HCT116 (cell line): ENCODE measurements around the gene DUS4L. TPM values are rescaled to one million over a fixed set of nuclear protein-coding genes. Genes with fewer than 3 reads are reported as not detected.

Experiments
- ATAC-seq: fragments of 200-7000 bp; cut with Tn5 transposase; 2 replicates; pipeline ENCODE4 v1.9.1; 2020; ENCODE audit warnings: mild to moderate bottlenecking, moderate library complexity
- BruUV-seq: library from RNA; stranded (reverse); fragments of 400-500 nt; replicated peaks from 2 replicates; lab custom pipeline; 2021; lab: Mats Ljungman, UMichigan
- CTCF ChIA-PET: fragments of 300-600 bp; sonication (Branson Sonifier 250); formaldehyde crosslinking; loops from one replicate; lab custom pipeline; 2021; ENCODE audit warnings: antibody characterized with exemption; lab: Charles Lee
- POLR2A ChIA-PET: fragments of 300-600, 350-600 bp; sonication (Branson Sonifier 250); formaldehyde crosslinking; loops from one replicate; lab custom pipeline; 2021; ENCODE audit warnings: antibody characterized with exemption; lab: Charles Lee
- RAD21 ChIA-PET, 2 experiments: fragments of 300-600 bp; sonication (Branson Sonifier 250); formaldehyde crosslinking; loops; one replicate each; lab custom pipeline; 2023; ENCODE audit warnings: low total read pairs in 2 of 2; ENCODE audit not compliant: uncharacterized antibody in 2 of 2, unreplicated experiment in 2 of 2, low non-redundant PET in 1 of 2; lab: Charles Lee
- DNase-seq: peaks from one replicate; pipeline ENCODE4 v3.0.0-alpha.2; 2010; ENCODE audit warnings: low read depth, low spot score
- H2AFZ ChIP-seq: fragments of 200-600 bp; shearing (Covaris generic), sonication (generic); 2 replicates; pipeline ENCODE4 v1.6.1; 2017; ENCODE audit warnings: low read depth, mixed run types, mixed read lengths, antibody characterized with exemption, low read length; ENCODE audit not compliant: poor library complexity, severe bottlenecking
- H3K27ac ChIP-seq: 2 replicates; pipeline ENCODE4 v1.5.1; 2012; ENCODE audit warnings: low read depth, low read length
- H3K27me3 ChIP-seq: fragments of 200-600 bp; sonication (generic); 2 replicates; pipeline ENCODE4 v1.6.1; 2016; ENCODE audit warnings: mixed run types, low read length, mixed read lengths; ENCODE audit not compliant: insufficient read depth
- H3K36me3 ChIP-seq, 2 experiments: fragments of 200-500 bp in 1 of 2; fragments of 200-600 bp in 1 of 2; sonication (Bioruptor generic) in 1 of 2; sonication (generic) in 1 of 2; 2 replicates each; pipeline versions ENCODE4 v1.5.1 to v1.6.1; 2014 to 2016; ENCODE audit warnings: low read length in 2 of 2, inconsistent platforms in 1 of 2, mixed read lengths in 1 of 2, mixed run types in 1 of 2; ENCODE audit not compliant: insufficient read depth in 2 of 2, control insufficient read depth in 1 of 2
- H3K4me1 ChIP-seq, 2 experiments: fragments of 200-600 bp in 1 of 2; sonication (generic) in 1 of 2; 2 replicates each; pipeline versions ENCODE4 v1.5.1 to v1.6.1; 2012 to 2017; ENCODE audit warnings: low read length in 2 of 2, inconsistent platforms in 1 of 2, mild to moderate bottlenecking in 1 of 2, mixed read lengths in 1 of 2, mixed run types in 1 of 2, moderate library complexity in 1 of 2; ENCODE audit not compliant: insufficient read depth in 2 of 2, control insufficient read depth in 1 of 2
- H3K4me2 ChIP-seq: fragments of 200-600 bp; sonication (generic); 2 replicates; pipeline ENCODE4 v1.6.1; 2017; ENCODE audit warnings: mixed run types, low read length, mixed read lengths
- H3K4me3 ChIP-seq, 2 experiments: fragments of 200-600 bp in 1 of 2; sonication (generic) in 1 of 2; replicated peaks in 1 of 2; 2 replicates each; pipeline ENCODE4 v1.5.1; 2011 to 2016; ENCODE audit warnings: low read length in 2 of 2, control low read depth in 1 of 2, low read depth in 1 of 2, mild to moderate bottlenecking in 1 of 2, mixed read lengths in 1 of 2, mixed run types in 1 of 2
- H3K79me2 ChIP-seq: fragments of 200-600 bp; sonication (generic); 2 replicates; pipeline ENCODE4 v1.6.1; 2017; ENCODE audit warnings: mild to moderate bottlenecking, mixed run types, low read length, moderate library complexity, mixed read lengths; ENCODE audit not compliant: insufficient read depth
- H3K9ac ChIP-seq: fragments of 200-600 bp; sonication (generic); 2 replicates; pipeline ENCODE4 v1.6.1; 2016; ENCODE audit warnings: low read length, mixed read lengths
- H3K9me2 ChIP-seq: fragments of 200-600 bp; sonication (generic), shearing (Covaris generic); 2 replicates; pipeline ENCODE4 v1.6.1; 2017; ENCODE audit warnings: mixed run types, mild to moderate bottlenecking, moderate library complexity; ENCODE audit not compliant: insufficient read depth
- H3K9me3 ChIP-seq, 2 experiments: fragments of 200-500 bp in 1 of 2; fragments of 200-600 bp in 1 of 2; sonication (Bioruptor generic) in 1 of 2; sonication (generic) in 1 of 2; 2 replicates each; pipeline ENCODE4 v1.6.1; 2014 to 2017; ENCODE audit warnings: low read length in 2 of 2, mixed read lengths in 2 of 2, inconsistent platforms in 1 of 2, low read depth in 1 of 2, mild to moderate bottlenecking in 1 of 2, mixed run types in 1 of 2, moderate library complexity in 1 of 2; ENCODE audit not compliant: control insufficient read depth in 1 of 2, insufficient read depth in 1 of 2
- H4K20me1 ChIP-seq: fragments of 200-600 bp; sonication (generic), shearing (Covaris generic); 2 replicates; pipeline ENCODE4 v1.6.1; 2017; ENCODE audit warnings: mixed run types, mild to moderate bottlenecking, moderate library complexity; ENCODE audit not compliant: insufficient read depth
- CBX3 ChIP-seq: IDR thresholded peaks from 2 replicates; pipeline ENCODE4 v1.6.1; 2012; ENCODE audit warnings: low read depth
- CEBPB ChIP-seq: IDR thresholded peaks from 2 replicates; pipeline ENCODE4 v1.6.1; 2012; ENCODE audit warnings: low read depth
- CTCF ChIP-seq, 3 experiments: fragments of 200-600 bp in 1 of 3; sonication (generic) in 1 of 3; IDR thresholded peaks in 2 of 3; conservative IDR thresholded peaks in 1 of 3; 2 replicates each; pipeline ENCODE4 v1.5.1; 2012 to 2017; ENCODE audit warnings: low read depth in 2 of 3, low read length in 2 of 3, antibody characterized with exemption in 1 of 3, borderline replicate concordance in 1 of 3, control low read depth in 1 of 3, mild to moderate bottlenecking in 1 of 3, mixed read lengths in 1 of 3, mixed run types in 1 of 3, moderate library complexity in 1 of 3; ENCODE audit not compliant: insufficient read depth in 1 of 3
- EGR1 ChIP-seq: IDR thresholded peaks from 2 replicates; pipeline ENCODE4 v1.6.1; 2012; ENCODE audit warnings: low read depth
- EZH2 ChIP-seq: fragments of 200-600 bp; sonication (generic); IDR thresholded peaks from 2 replicates; pipeline ENCODE4 v1.6.1; 2017; ENCODE audit warnings: antibody characterized with exemption, mixed run types
- EZH2phosphoT487 ChIP-seq: fragments of 200-600 bp; IDR thresholded peaks from 2 replicates; pipeline ENCODE4 v1.6.1; 2018; ENCODE audit warnings: antibody characterized with exemption, borderline replicate concordance
- JUND ChIP-seq: IDR thresholded peaks from 2 replicates; pipeline ENCODE4 v1.6.1; 2012
- MAX ChIP-seq: IDR thresholded peaks from 2 replicates; pipeline ENCODE4 v1.6.1; 2012
- POLR2A ChIP-seq: IDR thresholded peaks from 2 replicates; pipeline ENCODE4 v1.7.0; 2011; ENCODE audit warnings: borderline replicate concordance; ENCODE audit not compliant: insufficient read depth, insufficient read length; ENCODE audit errors: extremely low read depth
- POLR2AphosphoS5 ChIP-seq: IDR thresholded peaks from 2 replicates; pipeline ENCODE4 v1.6.1; 2011; ENCODE audit warnings: mild to moderate bottlenecking, low read depth, low read length, moderate library complexity
- RAD21 ChIP-seq: IDR thresholded peaks from 2 replicates; pipeline ENCODE4 v1.6.1; 2012; ENCODE audit warnings: low read depth, mild to moderate bottlenecking
- REST ChIP-seq: IDR thresholded peaks from 2 replicates; pipeline ENCODE4 v1.6.1; 2012; ENCODE audit warnings: low read depth
- SIN3A ChIP-seq: IDR thresholded peaks from 2 replicates; pipeline ENCODE4 v1.6.1; 2012; ENCODE audit warnings: low read depth
- SP1 ChIP-seq: IDR thresholded peaks from 2 replicates; pipeline ENCODE4 v1.6.1; 2012; ENCODE audit warnings: low read depth
- SRF ChIP-seq: IDR thresholded peaks from 2 replicates; pipeline ENCODE4 v1.6.1; 2012; ENCODE audit warnings: low read depth
- TCF7L2 ChIP-seq: IDR thresholded peaks from 2 replicates; pipeline ENCODE4 v1.7.0; 2011; ENCODE audit warnings: borderline replicate concordance, inconsistent platforms; ENCODE audit not compliant: insufficient read depth, insufficient read length; ENCODE audit errors: extremely low read depth
- YY1 ChIP-seq: IDR thresholded peaks from 2 replicates; pipeline ENCODE4 v1.6.1; 2011; ENCODE audit warnings: low read length, low read depth, moderate library complexity, mild to moderate bottlenecking; ENCODE audit not compliant: insufficient replicate concordance; ENCODE audit errors: extremely low read depth
- ZBTB33 ChIP-seq: IDR thresholded peaks from 2 replicates; pipeline ENCODE4 v1.6.1; 2011; ENCODE audit warnings: mild to moderate bottlenecking, low read length, moderate library complexity; ENCODE audit not compliant: insufficient replicate concordance; ENCODE audit errors: extremely low read depth
- ZFX ChIP-seq: fragments of 450-650 bp; IDR thresholded peaks from 2 replicates; pipeline ENCODE4 v1.6.1; 2017
- intact Hi-C: fragments of 100-400 bp; cut with micrococcal nuclease; formaldehyde crosslinking; loops from 2 replicates; pipeline ENCODE4 v1.10.0; 2022
- total RNA-seq: library from RNA; stranded (reverse); gene quantifications from one replicate; pipeline ENCODE4 v1.2.1, GENCODE V29; 2021; ENCODE audit not compliant: unreplicated experiment

The DUS4L gene
- total RNA-seq, 1 experiment from 2014 or later = 12.6 TPM

GRCh38 chr7:107579885-107580715, 16.3 kb downstream of the DUS4L start, which contains the start of gene BCAP29:
BCAP29 (plus strand) TSS chr7:107580246; CDS start chr7:107580773, 527 bp downstream.
- Histone ChIP-seq H3K4me2 (peak within 1 kb of the TSS; percentile 77), H3K36me3 (0 out of 4 replicates have a peak, but pooled peaks cover 0 to 8% of the 10 kb centered on the region in 2 experiments), H3K9me2 (no peaks in the 10 kb centered on the region), H3K9me3 (no peaks in the 10 kb centered on the region), H3K4me1 (peaks cover 2 to 14% of the 10 kb centered on the region in 2 experiments; a peak in 3 of 4 replicates), H3K9ac (peak within 1 kb of the TSS; percentile 75), H3K27ac (peak within 1 kb of the TSS; percentile 81), H3K27me3 (no peaks in the 10 kb centered on the region), H4K20me1 (no peaks in the 10 kb centered on the region), H2AFZ (peak within 1 kb of the TSS; percentile 58), H3K4me3 (peak within 1 kb of the TSS; percentile 76 to 82), H3K79me2 (peaks cover 32% of the 10 kb centered on the region)
- intact Hi-C loops = loop anchor here (10.0 kb wide), 3 partner anchors 145 to 385 kb away; no protein-coding TSS in a partner anchor
- DNase-seq (peak; percentile 38), ATAC-seq (peak; percentile 94)
- CTCF ChIA-PET = no interaction called here
- POLR2A ChIA-PET = no interaction called here
- RAD21 ChIA-PET = no interaction called here
- no TSS peak for BruUV-seq
- TF ChIP-seq CBX3 = no peak
- peak; percentile 31; the same call in 1 of the 2 replicates for TF ChIP-seq RAD21
- no peak for TF ChIP-seq EZH2
- no peak for TF ChIP-seq JUND
- peak; percentile 26; the same call in 1 of the 2 replicates for TF ChIP-seq SRF
- TF ChIP-seq TCF7L2 = peak; percentile 54
- no peak for TF ChIP-seq EZH2phosphoT487
- peak; percentile 90 for TF ChIP-seq POLR2AphosphoS5
- no peak; the same call in 1 of the 2 replicates for TF ChIP-seq SP1
- TF ChIP-seq YY1 = peak; percentile 35
- TF ChIP-seq EGR1 = peak; percentile 29; the same call in 1 of the 2 replicates
- TF ChIP-seq REST = no peak
- TF ChIP-seq ZBTB33 = no peak
- no peak for TF ChIP-seq CEBPB
- TF ChIP-seq SIN3A = peak; percentile 84
- TF ChIP-seq CTCF (IDR thresholded peaks at IDR 0.05 in 2 of 3, conservative IDR thresholded peaks at IDR 0.05 in 1 of 3; ENCODE audit: borderline replicate concordance in 1 of 3, insufficient read depth in 1 of 3, low read depth in 2 of 3, low read length in 2 of 3) = peak in 1 of 3 experiments; percentile 28; a peak in 3 of 6 replicates
- TF ChIP-seq ZFX = peak; percentile 93
- TF ChIP-seq MAX = peak; percentile 37
- TF ChIP-seq POLR2A = peak; percentile 47
